Astrocyte of the spinal cord (primary cell): ENCODE data around the gene ADO.

Experiments
- DNase-seq: peaks from one replicate; pipeline ENCODE4 v3.0.0; 2011; ENCODE audit warnings: low read depth, low spot score
- H3K4me3 ChIP-seq: 2 replicates; pipeline ENCODE4 v1.5.1; 2011; ENCODE audit warnings: low read depth, mild to moderate bottlenecking, low read length, moderate library complexity
- in situ Hi-C: cut with HindIII; loops from 2 replicates; pipeline ENCODE4 v1.10.0; 2017; ENCODE audit warnings: low sequenced_read_pairs
- TF ChIP-seq, protein P1 (sequence below): IDR thresholded peaks from 2 replicates; pipeline ENCODE4 v1.5.1; 2012; ENCODE audit warnings: low read depth, mild to moderate bottlenecking, low read length, inconsistent platforms

ADO gene

DNA sequence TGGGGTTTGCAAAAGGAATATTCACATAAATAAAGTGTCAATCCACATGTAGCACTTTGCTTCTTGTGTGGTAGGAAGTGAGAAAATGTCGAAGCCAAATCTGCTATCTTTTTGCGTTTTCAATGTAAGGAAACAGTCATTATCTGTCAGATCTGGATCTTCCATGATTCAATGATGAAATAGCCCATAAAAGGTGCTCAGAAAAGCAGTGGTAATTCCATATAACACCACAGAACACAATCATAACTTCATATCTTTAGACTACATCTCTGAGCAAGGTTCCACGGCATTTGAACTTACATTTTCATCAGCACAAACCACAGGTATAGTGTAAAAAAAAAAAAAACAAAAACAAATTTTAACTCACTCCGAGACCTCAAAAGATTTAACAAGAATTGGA is 51.5 kb downstream of the ADO start:
- no peak for DNase-seq

More for the DNA sequence above, 51.5 kb downstream of the ADO start:
- no peak overlapping the region for H3K4me3 ChIP-seq
- TF ChIP-seq, protein P1, sequence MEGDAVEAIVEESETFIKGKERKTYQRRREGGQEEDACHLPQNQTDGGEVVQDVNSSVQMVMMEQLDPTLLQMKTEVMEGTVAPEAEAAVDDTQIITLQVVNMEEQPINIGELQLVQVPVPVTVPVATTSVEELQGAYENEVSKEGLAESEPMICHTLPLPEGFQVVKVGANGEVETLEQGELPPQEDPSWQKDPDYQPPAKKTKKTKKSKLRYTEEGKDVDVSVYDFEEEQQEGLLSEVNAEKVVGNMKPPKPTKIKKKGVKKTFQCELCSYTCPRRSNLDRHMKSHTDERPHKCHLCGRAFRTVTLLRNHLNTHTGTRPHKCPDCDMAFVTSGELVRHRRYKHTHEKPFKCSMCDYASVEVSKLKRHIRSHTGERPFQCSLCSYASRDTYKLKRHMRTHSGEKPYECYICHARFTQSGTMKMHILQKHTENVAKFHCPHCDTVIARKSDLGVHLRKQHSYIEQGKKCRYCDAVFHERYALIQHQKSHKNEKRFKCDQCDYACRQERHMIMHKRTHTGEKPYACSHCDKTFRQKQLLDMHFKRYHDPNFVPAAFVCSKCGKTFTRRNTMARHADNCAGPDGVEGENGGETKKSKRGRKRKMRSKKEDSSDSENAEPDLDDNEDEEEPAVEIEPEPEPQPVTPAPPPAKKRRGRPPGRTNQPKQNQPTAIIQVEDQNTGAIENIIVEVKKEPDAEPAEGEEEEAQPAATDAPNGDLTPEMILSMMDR, result no peak
- in situ Hi-C loops, result no loop called here
